GM18511 (cell line): ENCODE measurements around the gene MYO5B.
"Not testable (repeated sequence)": the region's sequence is repeated elsewhere in the genome, so short reads cannot be mapped to it uniquely, and the experiment has no call there.

Experiments used
- ATAC-seq: cut with Tn5 transposase; IDR thresholded peaks from one replicate; pipeline ENCODE4 v1.9.1; 2021; ENCODE audit warnings: mild to moderate bottlenecking, moderate library complexity; ENCODE audit not compliant: unreplicated experiment

The MYO5B gene

GRCh38 chr18:50107468-50107977 lies 87.4 kb downstream of the MYO5B start:
- ATAC-seq = no peak

GRCh38 chr18:50105027-50105426 lies 89.9 kb downstream of the MYO5B start:
- ATAC-seq = no peak

GRCh38 chr18:50104421-50104820 lies 90.5 kb downstream of the MYO5B start:
- no peak for ATAC-seq

GRCh38 chr18:50099725-50100407 lies 95.1 kb downstream of the MYO5B start:
- peak; percentile 83 for ATAC-seq

GRCh38 chr18:50097702-50098101 lies 97.2 kb downstream of the MYO5B start:
- ATAC-seq = no peak

GRCh38 chr18:50096766-50097435 lies 98.0 kb downstream of the MYO5B start:
- ATAC-seq = no peak

GRCh38 chr18:50094786-50095185 lies 100.2 kb downstream of the MYO5B start:
- not testable (repeated sequence) for ATAC-seq

- ATAC-seq = no peak
These were observed 100.7 kb downstream of the MYO5B start for GRCh38 chr18:50094221-50094773.

GRCh38 chr18:50093366-50094064 lies 101.4 kb downstream of the MYO5B start:
- no peak for ATAC-seq

GRCh38 chr18:50092245-50092805 lies 102.6 kb downstream of the MYO5B start:
- ATAC-seq = no peak

GRCh38 chr18:50091509-50092244 lies 103.3 kb downstream of the MYO5B start:
- no peak for ATAC-seq

- no peak for ATAC-seq
These were observed 104.3 kb downstream of the MYO5B start for GRCh38 chr18:50090370-50091312.

- ATAC-seq = no peak
These were observed 105.2 kb downstream of the MYO5B start for GRCh38 chr18:50089702-50090101.

GRCh38 chr18:50083708-50084107 lies 111.2 kb downstream of the MYO5B start:
- ATAC-seq = no peak

- ATAC-seq = no peak
These were observed 113.9 kb downstream of the MYO5B start for GRCh38 chr18:50080932-50081560.

GRCh38 chr18:50080316-50080715 lies 114.6 kb downstream of the MYO5B start:
- no peak for ATAC-seq

GRCh38 chr18:50079571-50080295 lies 115.2 kb downstream of the MYO5B start:
- no peak for ATAC-seq

GRCh38 chr18:50076277-50076676 lies 118.7 kb downstream of the MYO5B start:
- ATAC-seq = no peak
